SK-N-SH (cell line): ENCODE measurements around the gene FEZF2.

Source experiments
- CHD2 ChIP-seq: fragments of 150-350 bp; IDR thresholded peaks from 2 replicates; pipeline ENCODE4 v1.6.1; 2018; ENCODE audit warnings: low read length; ENCODE audit not compliant: partially characterized antibody
- EP300 ChIP-seq, 2 experiments: IDR thresholded peaks; 2 replicates each; pipeline versions ENCODE4 v1.4.0 to v1.6.1; 2012; ENCODE audit warnings: borderline replicate concordance in 1 of 2, low read depth in 1 of 2, low read length in 1 of 2
- EZH2phosphoT487 ChIP-seq: fragments of 200-600 bp; sonication (generic); IDR thresholded peaks from 2 replicates; pipeline ENCODE4 v1.6.1; 2017; ENCODE audit warnings: low read depth, mixed run types, mild to moderate bottlenecking, antibody characterized with exemption, moderate library complexity, borderline replicate concordance
- MEF2A ChIP-seq: IDR thresholded peaks from 2 replicates; pipeline ENCODE4 v1.4.0; 2012; ENCODE audit warnings: low read depth, borderline replicate concordance
- PBX3 ChIP-seq: IDR thresholded peaks from 2 replicates; pipeline ENCODE4; 2012
- POLR2AphosphoS5 ChIP-seq: IDR thresholded peaks from 2 replicates; pipeline ENCODE4 v1.6.1; 2012; ENCODE audit warnings: low read depth, low read length
- TAF1 ChIP-seq: IDR thresholded peaks from 2 replicates; pipeline ENCODE4 v1.6.1; 2012; ENCODE audit warnings: low read depth, mild to moderate bottlenecking, low read length, moderate library complexity, borderline replicate concordance
- TCF12 ChIP-seq: IDR thresholded peaks from 2 replicates; pipeline ENCODE4 v1.4.0; 2012
- TEAD4 ChIP-seq: IDR thresholded peaks from 2 replicates; pipeline ENCODE4 v1.4.0; 2012; ENCODE audit warnings: mild to moderate bottlenecking, borderline replicate concordance; ENCODE audit not compliant: insufficient read depth
- TF ChIP-seq, protein P1 (sequence below): fragments of 150-350 bp; IDR thresholded peaks from 2 replicates; pipeline ENCODE4 v1.6.1; 2017; ENCODE audit warnings: antibody characterized with exemption, low read length, low read depth, borderline replicate concordance
- TF ChIP-seq, protein P2 (sequence below): fragments of 200-600 bp; sonication (generic); IDR thresholded peaks from 2 replicates; pipeline ENCODE4 v1.6.1; 2017; ENCODE audit warnings: antibody characterized with exemption, mild to moderate bottlenecking, moderate library complexity

DNA sequence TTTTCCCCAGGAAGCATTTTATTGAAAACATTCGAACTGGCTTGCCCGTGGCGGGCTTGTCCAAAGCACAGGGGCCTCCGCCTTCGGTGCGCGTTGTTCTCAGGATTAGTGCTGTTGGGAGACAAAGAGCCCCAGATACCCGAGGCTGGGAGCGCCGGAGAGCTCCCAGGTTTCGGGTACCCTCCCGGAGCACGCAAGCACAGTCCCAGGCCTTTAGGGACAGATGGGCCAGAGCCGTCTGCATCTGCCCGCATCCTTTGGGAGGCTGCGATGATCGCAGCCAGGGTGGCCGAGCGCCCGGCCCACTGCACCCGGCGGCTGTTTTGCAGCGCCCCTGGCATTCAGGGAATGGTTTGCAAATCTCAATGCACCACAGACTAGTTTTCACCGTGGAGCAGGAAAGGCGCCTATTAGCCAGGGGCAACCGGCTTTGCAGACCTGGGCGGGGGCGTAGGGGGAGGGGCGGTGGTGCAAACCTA lies 5.0 kb upstream of the FEZF2 start:
- TF ChIP-seq TEAD4 (no peak), EP300 (IDR thresholded peaks at IDR 0.05; ENCODE audit: borderline replicate concordance in 1 of 2, low read depth in 1 of 2, low read length in 1 of 2) (no peak), TCF12 (no peak), EZH2phosphoT487 (no peak), CHD2 (no peak), MEF2A (no peak), TAF1 (no peak), POLR2AphosphoS5 (no peak), PBX3 (no peak)
- TF ChIP-seq, protein P1, sequence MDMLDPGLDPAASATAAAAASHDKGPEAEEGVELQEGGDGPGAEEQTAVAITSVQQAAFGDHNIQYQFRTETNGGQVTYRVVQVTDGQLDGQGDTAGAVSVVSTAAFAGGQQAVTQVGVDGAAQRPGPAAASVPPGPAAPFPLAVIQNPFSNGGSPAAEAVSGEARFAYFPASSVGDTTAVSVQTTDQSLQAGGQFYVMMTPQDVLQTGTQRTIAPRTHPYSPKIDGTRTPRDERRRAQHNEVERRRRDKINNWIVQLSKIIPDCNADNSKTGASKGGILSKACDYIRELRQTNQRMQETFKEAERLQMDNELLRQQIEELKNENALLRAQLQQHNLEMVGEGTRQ = no peak
- TF ChIP-seq, protein P2, sequence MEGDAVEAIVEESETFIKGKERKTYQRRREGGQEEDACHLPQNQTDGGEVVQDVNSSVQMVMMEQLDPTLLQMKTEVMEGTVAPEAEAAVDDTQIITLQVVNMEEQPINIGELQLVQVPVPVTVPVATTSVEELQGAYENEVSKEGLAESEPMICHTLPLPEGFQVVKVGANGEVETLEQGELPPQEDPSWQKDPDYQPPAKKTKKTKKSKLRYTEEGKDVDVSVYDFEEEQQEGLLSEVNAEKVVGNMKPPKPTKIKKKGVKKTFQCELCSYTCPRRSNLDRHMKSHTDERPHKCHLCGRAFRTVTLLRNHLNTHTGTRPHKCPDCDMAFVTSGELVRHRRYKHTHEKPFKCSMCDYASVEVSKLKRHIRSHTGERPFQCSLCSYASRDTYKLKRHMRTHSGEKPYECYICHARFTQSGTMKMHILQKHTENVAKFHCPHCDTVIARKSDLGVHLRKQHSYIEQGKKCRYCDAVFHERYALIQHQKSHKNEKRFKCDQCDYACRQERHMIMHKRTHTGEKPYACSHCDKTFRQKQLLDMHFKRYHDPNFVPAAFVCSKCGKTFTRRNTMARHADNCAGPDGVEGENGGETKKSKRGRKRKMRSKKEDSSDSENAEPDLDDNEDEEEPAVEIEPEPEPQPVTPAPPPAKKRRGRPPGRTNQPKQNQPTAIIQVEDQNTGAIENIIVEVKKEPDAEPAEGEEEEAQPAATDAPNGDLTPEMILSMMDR = no peak
